K562 (cell line): Measurements from ENCODE around the gene MARK3. TPM values are rescaled to one million over a fixed set of nuclear protein-coding genes. Genes with fewer than 3 reads are reported as not detected.

Source experiments
- ATAC-seq: fragments of 200-7000 bp; cut with Tn5 transposase; 3 replicates; pipeline ENCODE4 v1.9.1; 2020; ENCODE audit warnings: moderate library complexity
- BruUV-seq: library from RNA; stranded (reverse); fragments of 400-500 nt; replicated peaks from 2 replicates; lab custom pipeline; 2021; lab: Mats Ljungman, UMichigan
- CTCF ChIA-PET: fragments of 300-600 bp; formaldehyde crosslinking; extraction: SDS; loops from one replicate; lab custom pipeline; 2021; ENCODE audit warnings: low intra/inter-chr PET ratio; lab: Yijun Ruan, JAX
- POLR2A ChIA-PET: fragments of 300-600, 350-650 bp; sonication (Branson Sonifier 250); formaldehyde crosslinking; extraction: SDS; loops from one replicate; lab custom pipeline; 2021; ENCODE audit warnings: antibody characterized with exemption, inconsistent platforms; lab: Yijun Ruan, JAX
- DNase-seq, 4 experiments: peaks; one replicate each; pipeline versions ENCODE4 v3.0.0 to v3.0.0-alpha.2; 2011 to 2018; ENCODE audit warnings: low spot score in 3 of 4, mixed read lengths in 3 of 4; ENCODE audit errors: extremely low read depth in 1 of 4
- FAIRE-seq: peaks from 2 replicates; lab custom pipeline; 2011; peaks lifted over from hg19 to GRCh38; lab: Jason Lieb, UNC
- H2AFZ ChIP-seq: 2 replicates; pipeline ENCODE4 v1.6.0; 2011; ENCODE audit warnings: low read depth, low read length, control low read depth, inconsistent platforms
- H3K27ac ChIP-seq: fragments of 200-600 bp; 3 replicates; pipeline ENCODE4 v1.8.0; 2011; ENCODE audit warnings: low read depth, mild to moderate bottlenecking, control low read depth, inconsistent platforms, low read length, moderate library complexity, mixed read lengths; ENCODE audit errors: extremely low read depth
- H3K27me3 ChIP-seq, 2 experiments: fragments of 300-600 bp in 1 of 2; 2 replicates in 1 of 2; 3 replicates in 1 of 2; pipeline versions ENCODE4 v1.6.0 to v1.8.0; 2011; ENCODE audit warnings: inconsistent platforms in 2 of 2, low read length in 2 of 2, mild to moderate bottlenecking in 1 of 2, mixed read lengths in 1 of 2, moderate library complexity in 1 of 2; ENCODE audit not compliant: control insufficient read depth in 2 of 2, insufficient read depth in 2 of 2
- H3K36me3 ChIP-seq: fragments of 300-600 bp; 3 replicates; pipeline ENCODE4 v1.8.0; 2011; ENCODE audit warnings: mild to moderate bottlenecking, low read length, inconsistent platforms; ENCODE audit not compliant: control insufficient read depth, insufficient read depth
- H3K4me1 ChIP-seq, 2 experiments: fragments of 200-600 bp in 1 of 2; replicated peaks in 1 of 2; 2 replicates in 1 of 2; 3 replicates in 1 of 2; pipeline versions ENCODE4 v1.5.1 to v1.8.0; 2011; ENCODE audit warnings: inconsistent platforms in 2 of 2, low read length in 2 of 2, mild to moderate bottlenecking in 1 of 2, mixed read lengths in 1 of 2, moderate library complexity in 1 of 2; ENCODE audit not compliant: control insufficient read depth in 2 of 2, insufficient read depth in 2 of 2
- H3K4me2 ChIP-seq: 2 replicates; pipeline ENCODE4 v1.6.1; 2011; ENCODE audit warnings: low read length, control low read depth, inconsistent platforms, mixed read lengths; ENCODE audit not compliant: insufficient read depth
- H3K4me3 ChIP-seq: fragments of 200-600 bp; sonication (generic), shearing (Covaris generic); 2 replicates; pipeline ENCODE4 v1.5.1; 2016; ENCODE audit warnings: control low read depth, inconsistent platforms
- H3K79me2 ChIP-seq: fragments of 200-600 bp; 3 replicates; pipeline ENCODE4 v1.8.0; 2011; ENCODE audit warnings: low read length, inconsistent platforms; ENCODE audit not compliant: control insufficient read depth, insufficient read depth
- H3K9ac ChIP-seq, 2 experiments: 2 replicates each; pipeline versions ENCODE4 v1.6.0 to v1.6.1; 2011; ENCODE audit warnings: low read depth in 2 of 2, low read length in 2 of 2, control low read depth in 1 of 2, inconsistent platforms in 1 of 2, mild to moderate bottlenecking in 1 of 2, mixed read lengths in 1 of 2; ENCODE audit not compliant: insufficient read depth in 1 of 2
- H3K9me1 ChIP-seq: one replicate; pipeline ENCODE4 v1.6.0; 2011; ENCODE audit warnings: inconsistent platforms, mild to moderate bottlenecking, low read length, moderate library complexity; ENCODE audit not compliant: control insufficient read depth, insufficient read depth
- H3K9me3 ChIP-seq: replicated peaks from 2 replicates; pipeline ENCODE4 v1.5.1; 2011; ENCODE audit warnings: low read depth, low read length, inconsistent platforms; ENCODE audit not compliant: control insufficient read depth, insufficient read depth
- H4K20me1 ChIP-seq: replicated peaks from 2 replicates; pipeline ENCODE4 v1.6.1; 2011; ENCODE audit warnings: low read length, inconsistent platforms, mixed read lengths; ENCODE audit not compliant: control insufficient read depth, insufficient read depth
- EZH2 ChIP-seq: IDR thresholded peaks from 2 replicates; pipeline ENCODE4 v1.6.1; 2012; ENCODE audit warnings: low read depth, mild to moderate bottlenecking, inconsistent platforms, low read length, borderline replicate concordance
- GABPA ChIP-seq: fragments of 200-800 bp; sonication (Bioruptor generic); conservative IDR thresholded peaks from 2 replicates; pipeline ENCODE4 v1.6.1; 2016; ENCODE audit warnings: low read depth, missing genetic modification characterization, missing compliant biosample characterization
- GTF2B ChIP-seq: IDR thresholded peaks from 2 replicates; pipeline ENCODE4 v1.6.1; 2011; ENCODE audit not compliant: insufficient read length; ENCODE audit errors: extremely low read depth
- HDAC3 ChIP-seq: fragments of 450-650 bp; IDR thresholded peaks from 2 replicates; pipeline ENCODE4 v1.6.1; 2018; ENCODE audit warnings: borderline replicate concordance, mild to moderate bottlenecking, moderate library complexity; ENCODE audit not compliant: partially characterized antibody
- MTA1 ChIP-seq: fragments of 450-650 bp; IDR thresholded peaks from 2 replicates; pipeline ENCODE4 v1.6.1; 2017; ENCODE audit warnings: borderline replicate concordance
- OTX1 ChIP-seq: fragments of 450-650 bp; formaldehyde crosslinking; IDR thresholded peaks from 2 replicates; pipeline ENCODE4 v1.4.0; 2022; ENCODE audit warnings: mild to moderate bottlenecking
- POLR2G ChIP-seq: fragments of 200-400 bp; formaldehyde crosslinking; IDR thresholded peaks from 2 replicates; pipeline ENCODE4 v1.6.1; 2017; ENCODE audit warnings: low read depth, mild to moderate bottlenecking, antibody characterized with exemption, low read length, moderate library complexity
- RAD21 ChIP-seq, 2 experiments: fragments of 250-450 bp in 1 of 2; fragments of 450-650 bp in 1 of 2; sonication (Bioruptor Pico) in 1 of 2; formaldehyde crosslinking in 1 of 2; IDR thresholded peaks in 1 of 2; conservative IDR thresholded peaks in 1 of 2; 2 replicates each; pipeline versions ENCODE4 v1.4.0 to v1.8.0; 2020 to 2022; ENCODE audit warnings: mild to moderate bottlenecking in 2 of 2, moderate library complexity in 1 of 2
- SRSF7 ChIP-seq: fragments of 200-400 bp; formaldehyde crosslinking; optimal IDR thresholded peaks from 2 replicates; pipeline ENCODE3; 2017; ENCODE audit warnings: mild to moderate bottlenecking, low read depth, low read length
- TEAD4 ChIP-seq, 2 experiments: sonication (generic) in 1 of 2; formaldehyde crosslinking in 1 of 2; IDR thresholded peaks; 2 replicates each; pipeline versions ENCODE4 v1.6.1 to v1.8.0; 2012 to 2022; ENCODE audit warnings: borderline replicate concordance in 1 of 2, inconsistent platforms in 1 of 2, low read length in 1 of 2, mild to moderate bottlenecking in 1 of 2, missing genetic modification reagents in 1 of 2
- ZFP36 ChIP-seq: fragments of 150-350 bp; IDR thresholded peaks from 2 replicates; pipeline ENCODE4 v1.6.1; 2018; ENCODE audit warnings: low read length, low read depth; ENCODE audit not compliant: partially characterized antibody
- ZNF121 ChIP-seq: sonication (generic); formaldehyde crosslinking; conservative IDR thresholded peaks from 2 replicates; pipeline ENCODE4 v1.8.0; 2022; ENCODE audit warnings: missing genetic modification reagents
- ZNF592 ChIP-seq: fragments of 450-650 bp; IDR thresholded peaks from 2 replicates; pipeline ENCODE4 v1.6.1; 2017; ENCODE audit warnings: antibody characterized with exemption, mild to moderate bottlenecking
- WGBS: fragments of 100-300 bp; shearing (Covaris generic); methylation state at CpG from one replicate; pipeline ENCODE4 v1.1.6; 2016; ENCODE audit warnings: low coverage, mixed read lengths; ENCODE audit not compliant: insufficient coverage; ENCODE audit errors: missing lambda C conversion rate; 5-methylcytosine and 5-hydroxymethylcytosine counted together
- in situ Hi-C: fragments of 300-500 bp; cut with MboI; formaldehyde crosslinking; loops from 4 replicates; pipeline ENCODE4 v1.15.0; 2018; ENCODE audit warnings: inconsistent platforms, mixed read lengths
- intact Hi-C: fragments of 100-400 bp; cut with micrococcal nuclease; formaldehyde crosslinking; loops from 2 replicates; pipeline ENCODE4 v1.14.2; 2022
- polyA plus RNA-seq, 8 experiments: library from polyadenylated mRNA; depleted of rRNA in 4 of 8; stranded (reverse) in 5 of 8; unstranded in 3 of 8; fragments of >200 nt; fragmentation: Nextera tagmentation in 2 of 8; fragmentation: Illumina TruSeq in 1 of 8; extraction: Ambion mirVana in 2 of 8; extraction: Trizol in 1 of 8; gene quantifications; 2 replicates each; pipeline versions ENCODE4 v1.2.1 to v1.2.3, GENCODE V29; 2011 to 2014; ENCODE audit warnings: inconsistent platforms in 1 of 8, missing spikeins in 1 of 8
- total RNA-seq, 7 experiments: library from RNA; depleted of rRNA in 6 of 7; stranded (reverse); fragments of >200 nt in 6 of 7; fragmentation: Illumina TruSeq in 2 of 7; extraction: Trizol in 2 of 7; gene quantifications; 2 replicates each; pipeline versions ENCODE4 v1.2.1 to v1.2.3, GENCODE V29; 2011 to 2021; ENCODE audit warnings: low replicate concordance in 1 of 7
- TF ChIP-seq, protein P1 (sequence below): fragments of 250-450 bp; sonication (Bioruptor Pico); IDR thresholded peaks from 2 replicates; pipeline ENCODE4 v1.4.0; 2020

Gene MARK3
- total and polyA plus RNA-seq, 9 of the 15 experiments (the other 6 are each of a cell fraction or from before 2014, with no cell fraction given): 10.1 to 68.7 (median 56.3) TPM

GRCh38 chr14:103527408-103528145 is 142.4 kb downstream of the MARK3 start:
- no peak for DNase-seq
- peak overlapping the region; percentile 92; the same call in 1 of the 2 replicates for H3K4me3 ChIP-seq
- in situ Hi-C loops (no loop called here), intact Hi-C loops (loop anchor here (10.0 kb wide), 1 partner anchor 133 kb away; no protein-coding TSS in a partner anchor)
- H3K9me1 ChIP-seq: peaks cover 6% of the 10 kb centered on the region
- ChIA-PET CTCF (no interaction called here), POLR2A (interaction anchor here (0.7 to 1.5 kb wide), 8 partner anchors 9 to 925 kb away, joined by 3 to 9 read pairs (median 3); no protein-coding TSS in a partner anchor)
- H3K4me1 ChIP-seq: peaks cover 21 to 85% of the 10 kb centered on the region in 2 experiments; a peak in 4 of 5 replicates
- H3K36me3 ChIP-seq: peaks cover 19% of the 10 kb centered on the region; the same call in 2 of the 3 replicates
- 0 out of 3 replicates have a peak overlapping the region, but pooled peaks have one; percentile 86 for H3K27ac ChIP-seq
- ATAC-seq: peak; percentile 14
- no peaks in the 10 kb centered on the region; the same call in 1 of the 2 replicates for H4K20me1 ChIP-seq
- H3K79me2 ChIP-seq: peaks cover 32% of the 10 kb centered on the region
- FAIRE-seq: no peak
- H2AFZ ChIP-seq: no peak overlapping the region
- H3K27me3 ChIP-seq: no peaks in the 10 kb centered on the region
- H3K9ac ChIP-seq: peak overlapping the region; percentile 73 to 93; a peak in 3 of 4 replicates
- 63% methylated on average over 6 of the region's 14 CpGs for WGBS
- no peaks in the 10 kb centered on the region for H3K9me3 ChIP-seq
- BruUV-seq: no TSS peak
- H3K4me2 ChIP-seq: peak overlapping the region; percentile 85
- peak; percentile 30 for TF ChIP-seq ZFP36
- no peak for TF ChIP-seq GTF2B
- 0 out of 2 replicates have a peak, but pooled peaks have one; percentile 18 for TF ChIP-seq ZNF592
- TF ChIP-seq TEAD4 (IDR thresholded peaks at IDR 0.05; ENCODE audit: low read length): no peak
- TF ChIP-seq TEAD4 (CRISPR knock-in tag; IDR thresholded peaks at IDR 0.05; ENCODE audit: borderline replicate concordance): no peak
- no peak for TF ChIP-seq OTX1 (CRISPR knock-in tag)
- TF ChIP-seq ZNF121 (CRISPR knock-in tag): no peak
- TF ChIP-seq, protein P1, sequence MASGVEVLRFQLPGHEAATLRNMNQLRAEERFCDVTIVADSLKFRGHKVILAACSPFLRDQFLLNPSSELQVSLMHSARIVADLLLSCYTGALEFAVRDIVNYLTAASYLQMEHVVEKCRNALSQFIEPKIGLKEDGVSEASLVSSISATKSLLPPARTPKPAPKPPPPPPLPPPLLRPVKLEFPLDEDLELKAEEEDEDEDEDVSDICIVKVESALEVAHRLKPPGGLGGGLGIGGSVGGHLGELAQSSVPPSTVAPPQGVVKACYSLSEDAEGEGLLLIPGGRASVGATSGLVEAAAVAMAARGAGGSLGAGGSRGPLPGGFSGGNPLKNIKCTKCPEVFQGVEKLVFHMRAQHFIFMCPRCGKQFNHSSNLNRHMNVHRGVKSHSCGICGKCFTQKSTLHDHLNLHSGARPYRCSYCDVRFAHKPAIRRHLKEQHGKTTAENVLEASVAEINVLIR (CRISPR knock-in tag): no peak
- TF ChIP-seq GABPA (tag): no peak
- 0 out of 2 replicates have a peak, but pooled peaks have one; percentile 22 for TF ChIP-seq POLR2G
- TF ChIP-seq SRSF7: no peak
- no peak for TF ChIP-seq RAD21 (CRISPR knock-in tag; conservative IDR thresholded peaks at IDR 0.05 in 1 of 2, IDR thresholded peaks at IDR 0.05 in 1 of 2)
- no peak for TF ChIP-seq EZH2
- no peak for TF ChIP-seq MTA1
- TF ChIP-seq HDAC3: no peak
